GM21360 (cell line): Measurements from ENCODE around the gene KLRK1.
"Not testable (repeated sequence)": the region's sequence is repeated elsewhere in the genome, so short reads cannot be mapped to it uniquely, and the experiment has no call there.

ENCODE experiments used
- ATAC-seq: cut with Tn5 transposase; IDR thresholded peaks from one replicate; pipeline ENCODE4 v1.9.1; 2021; ENCODE audit warnings: mild to moderate bottlenecking, moderate library complexity; ENCODE audit not compliant: unreplicated experiment

The KLRK1 gene

GRCh38 chr12:10363914-10364814 lies 25.7 kb downstream of the KLRK1 start:
- ATAC-seq, result peak; percentile 98

- no peak for ATAC-seq
Measured at GRCh38 chr12:10363658-10363913, 26.3 kb downstream of the KLRK1 start.

- no peak for ATAC-seq
Measured at GRCh38 chr12:10362828-10363657, 26.8 kb downstream of the KLRK1 start.

- ATAC-seq, result no peak
Measured at GRCh38 chr12:10362325-10362724, 27.5 kb downstream of the KLRK1 start.

GRCh38 chr12:10361622-10362021 lies 28.2 kb downstream of the KLRK1 start:
- ATAC-seq, result no peak

GRCh38 chr12:10361084-10361483 lies 28.8 kb downstream of the KLRK1 start:
- ATAC-seq, result no peak

GRCh38 chr12:10358969-10359368 lies 30.9 kb downstream of the KLRK1 start:
- no peak for ATAC-seq

GRCh38 chr12:10358131-10358530 lies 31.7 kb downstream of the KLRK1 start:
- ATAC-seq, result no peak

GRCh38 chr12:10354502-10354901 lies 35.3 kb downstream of the KLRK1 start:
- ATAC-seq, result no peak

- no peak for ATAC-seq
Measured at GRCh38 chr12:10354071-10354470, 35.8 kb downstream of the KLRK1 start.

GRCh38 chr12:10351457-10351856 lies 38.4 kb downstream of the KLRK1 start:
- not testable (repeated sequence) for ATAC-seq

- ATAC-seq, result no peak
Measured at GRCh38 chr12:10341892-10342509, 47.8 kb downstream of the KLRK1 start.

- not testable (repeated sequence) for ATAC-seq
Measured at GRCh38 chr12:10340946-10341345, 48.9 kb downstream of the KLRK1 start.

GRCh38 chr12:10339053-10339840 lies 50.6 kb downstream of the KLRK1 start:
- ATAC-seq, result no peak

- ATAC-seq, result not testable (repeated sequence)
Measured at GRCh38 chr12:10338470-10338869, 51.4 kb downstream of the KLRK1 start.

GRCh38 chr12:10336196-10336595 lies 53.6 kb downstream of the KLRK1 start:
- ATAC-seq, result not testable (repeated sequence)

GRCh38 chr12:10331642-10332239 lies 58.1 kb downstream of the KLRK1 start:
- ATAC-seq, result no peak

GRCh38 chr12:10328691-10329090 lies 61.1 kb downstream of the KLRK1 start:
- not testable (repeated sequence) for ATAC-seq
